Stimulated activated CD8-positive, alpha-beta memory T cell treated with anti-CD3 and anti-CD28 coated beads, Interleukin-12 subunit alpha, Interleukin-12 subunit beta, amount 100 ng/mL, for 4 hours (primary cell): ENCODE data around the gene BCS1L.
"Not testable (repeated sequence)": the region's sequence is repeated elsewhere in the genome, so short reads cannot be mapped to it uniquely, and the experiment has no call there.

Source experiments
- DNase-seq: peaks from one replicate; pipeline ENCODE4 v3.0.0-alpha.2; 2020; ENCODE audit warnings: low read depth

BCS1L gene

GRCh38 chr2:218662377-218662776 lies 2.9 kb downstream of the BCS1L start:
- DNase-seq, result no peak

- DNase-seq, result no peak
Measured at GRCh38 chr2:218662827-218663226, 3.3 kb downstream of the BCS1L start.

DNA sequence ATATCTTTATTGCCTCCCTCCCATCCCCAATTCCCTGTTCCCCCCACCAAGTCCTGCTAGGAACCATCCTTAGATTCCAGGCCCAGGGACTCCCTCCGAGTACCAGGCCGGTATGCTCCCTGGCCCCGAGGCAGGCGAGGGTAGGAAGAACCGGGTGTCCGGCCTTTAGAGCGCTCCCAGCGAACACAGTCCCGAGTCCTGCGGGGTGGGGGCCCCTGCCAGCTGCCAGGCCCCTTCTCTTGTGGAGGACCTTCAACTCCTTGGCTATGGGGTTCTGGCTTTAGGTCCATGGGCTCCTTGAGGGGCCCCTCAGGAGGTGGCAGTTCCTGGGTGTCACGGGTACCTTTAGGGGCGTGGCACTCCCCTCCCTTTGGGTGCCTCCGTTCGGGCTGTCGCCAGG lies 4.4 kb downstream of the BCS1L start:
- no peak for DNase-seq

- DNase-seq, result no peak
Measured at GRCh38 chr2:218664653-218665052, 5.2 kb downstream of the BCS1L start.

GRCh38 chr2:218671097-218671653 lies 11.7 kb downstream of the BCS1L start:
- DNase-seq, result no peak

DNA sequence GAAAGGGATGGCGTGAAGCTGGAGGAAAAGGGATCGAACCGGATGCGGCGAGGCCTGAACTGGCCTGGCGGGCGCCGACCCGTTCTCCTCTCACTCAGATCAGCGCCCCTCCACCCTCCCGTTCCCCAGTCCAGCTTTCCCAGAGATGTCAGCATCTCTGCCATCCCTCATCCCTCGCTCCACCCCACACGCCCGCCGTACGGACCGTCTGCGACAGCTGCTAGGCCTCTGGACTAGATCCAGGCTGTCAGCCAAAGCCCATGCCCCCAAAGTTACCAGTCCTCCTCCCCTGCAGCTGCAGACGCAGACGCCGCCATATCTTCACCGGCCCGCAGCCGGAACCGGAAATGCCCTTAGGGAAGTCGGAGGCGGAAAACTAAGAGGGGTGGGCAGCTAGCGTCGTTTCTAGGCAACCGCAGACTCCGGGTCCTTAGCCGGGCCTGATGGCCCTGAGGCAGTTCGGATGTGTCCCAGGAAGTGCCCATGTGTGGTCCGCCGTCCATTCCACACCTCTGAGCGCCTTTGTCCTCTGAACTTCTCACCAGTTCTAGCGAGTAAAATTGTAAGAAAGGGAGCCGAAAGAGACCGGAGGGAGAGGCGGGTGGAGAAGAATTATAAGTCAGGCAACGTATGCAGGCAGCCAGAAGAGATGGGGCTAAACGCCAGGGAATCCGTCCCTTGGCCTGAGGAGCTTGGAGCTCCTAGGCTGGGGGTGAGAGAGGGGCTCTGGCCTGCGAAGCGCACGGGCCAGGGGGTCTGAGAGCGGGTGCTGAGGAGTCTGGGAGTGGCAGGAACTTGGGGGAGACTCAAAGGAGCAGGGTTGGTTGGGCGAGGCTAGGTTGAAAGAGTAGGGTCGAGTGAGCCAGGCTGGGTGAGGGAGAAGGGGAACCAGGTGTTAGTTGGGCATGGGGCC lies 12.4 kb downstream of the BCS1L start, which contains the start of the genes RNF25 and STK36:
Gene RNF25 (minus strand): TSS at position 349 of the 913 bp plus-strand sequence. CDS start 32 bp downstream, at position 317.
Gene STK36 (plus strand): TSS at position 433 of the 913 bp plus-strand sequence. CDS start 744 bp downstream, outside the sequence.
- DNase-seq, result peak; percentile 67

GRCh38 chr2:218679119-218679518 lies 19.6 kb downstream of the BCS1L start:
- DNase-seq, result no peak

- no peak for DNase-seq
Measured at GRCh38 chr2:218680061-218680460, 20.6 kb downstream of the BCS1L start.

DNA sequence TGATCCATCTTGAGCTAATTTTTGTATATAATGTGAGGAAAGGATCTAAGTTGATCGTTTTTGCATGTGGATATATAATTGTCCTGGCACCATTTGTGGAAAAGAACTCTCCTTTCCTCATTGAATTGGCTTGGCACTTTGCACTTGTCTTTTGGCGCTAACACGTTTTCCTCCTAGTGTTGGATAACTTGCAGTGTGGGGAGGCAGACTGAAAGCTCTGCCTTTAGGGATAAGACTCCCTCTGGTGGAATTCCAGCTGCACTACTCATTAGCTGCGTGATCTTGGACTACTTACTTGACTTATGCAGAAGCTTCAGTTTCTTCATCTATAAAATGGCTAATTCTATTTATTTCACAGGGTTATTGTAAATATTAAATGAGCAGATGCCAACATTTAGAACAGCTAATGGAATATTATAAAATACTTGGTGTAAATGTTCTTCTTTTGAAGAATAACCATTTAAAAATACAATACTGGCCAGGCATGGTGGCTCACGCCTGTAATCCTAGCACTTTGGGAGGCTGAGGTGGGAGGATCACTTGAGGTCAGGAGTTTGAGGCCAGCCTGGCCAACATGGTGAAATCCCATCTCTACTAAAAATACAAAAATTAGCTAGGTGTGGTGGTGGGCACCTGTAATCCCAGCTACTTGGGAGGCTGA lies 28.0 kb downstream of the BCS1L start:
- not testable (repeated sequence) for DNase-seq

- DNase-seq, result no peak
Measured at GRCh38 chr2:218691234-218691633, 31.8 kb downstream of the BCS1L start.

- DNase-seq, result no peak
Measured at GRCh38 chr2:218694405-218695145, 35.1 kb downstream of the BCS1L start.

DNA sequence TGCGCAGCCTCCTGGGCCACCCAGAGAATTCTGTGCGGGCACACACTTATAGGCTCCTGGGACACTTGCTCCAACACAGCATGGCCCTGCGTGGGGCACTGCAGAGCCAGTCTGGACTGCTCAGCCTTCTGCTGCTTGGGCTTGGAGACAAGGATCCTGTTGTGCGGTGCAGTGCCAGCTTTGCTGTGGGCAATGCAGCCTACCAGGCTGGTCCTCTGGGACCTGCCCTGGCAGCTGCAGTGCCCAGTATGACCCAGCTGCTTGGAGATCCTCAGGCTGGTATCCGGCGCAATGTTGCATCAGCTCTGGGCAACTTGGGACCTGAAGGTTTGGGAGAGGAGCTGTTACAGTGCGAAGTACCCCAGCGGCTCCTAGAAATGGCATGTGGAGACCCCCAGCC lies 39.4 kb downstream of the BCS1L start:
- DNase-seq, result no peak

GRCh38 chr2:218701806-218702205 lies 42.3 kb downstream of the BCS1L start:
- no peak for DNase-seq

- DNase-seq, result no peak
Measured at GRCh38 chr2:218703341-218703740, 43.9 kb downstream of the BCS1L start.

DNA sequence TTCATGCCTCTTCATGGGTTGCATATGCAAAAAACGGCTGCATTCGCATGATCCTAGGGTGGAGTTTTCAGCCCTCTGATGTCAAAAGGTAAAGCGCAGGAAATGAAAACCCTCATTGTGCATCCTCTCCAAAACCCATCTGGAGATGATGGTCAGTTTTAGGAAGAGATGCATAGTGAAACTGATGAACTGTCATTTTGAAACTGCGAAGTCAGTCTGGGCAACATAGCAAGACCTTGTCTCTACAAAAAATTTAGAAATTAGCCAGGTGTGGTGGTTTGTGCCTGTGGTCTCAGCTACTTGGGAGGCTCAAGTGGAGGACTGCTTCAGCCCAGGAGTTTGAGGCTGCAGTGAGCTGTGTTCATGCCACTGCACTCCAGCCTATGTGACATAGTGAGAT lies 48.6 kb downstream of the BCS1L start:
- no peak for DNase-seq

GRCh38 chr2:218709908-218710307 lies 50.4 kb downstream of the BCS1L start:
- DNase-seq, result no peak

DNA sequence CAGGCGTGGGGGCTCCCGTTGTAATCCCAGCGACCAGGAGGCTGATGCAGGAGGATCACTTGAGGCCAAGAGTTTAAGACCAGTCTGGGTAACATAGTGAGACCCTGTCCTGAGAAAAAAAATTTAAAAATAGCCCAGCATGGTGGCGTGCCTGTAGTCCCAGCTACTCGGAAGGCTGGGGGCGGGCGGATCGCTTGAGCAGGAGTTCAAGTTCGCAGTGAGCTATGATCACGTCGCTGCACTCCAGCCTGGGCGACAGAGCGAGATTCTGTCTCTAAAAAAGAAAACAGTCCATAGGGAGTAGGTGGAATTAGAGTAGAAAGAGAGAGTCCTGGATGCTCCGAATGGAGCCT lies 50.8 kb downstream of the BCS1L start:
- DNase-seq, result no peak

DNA sequence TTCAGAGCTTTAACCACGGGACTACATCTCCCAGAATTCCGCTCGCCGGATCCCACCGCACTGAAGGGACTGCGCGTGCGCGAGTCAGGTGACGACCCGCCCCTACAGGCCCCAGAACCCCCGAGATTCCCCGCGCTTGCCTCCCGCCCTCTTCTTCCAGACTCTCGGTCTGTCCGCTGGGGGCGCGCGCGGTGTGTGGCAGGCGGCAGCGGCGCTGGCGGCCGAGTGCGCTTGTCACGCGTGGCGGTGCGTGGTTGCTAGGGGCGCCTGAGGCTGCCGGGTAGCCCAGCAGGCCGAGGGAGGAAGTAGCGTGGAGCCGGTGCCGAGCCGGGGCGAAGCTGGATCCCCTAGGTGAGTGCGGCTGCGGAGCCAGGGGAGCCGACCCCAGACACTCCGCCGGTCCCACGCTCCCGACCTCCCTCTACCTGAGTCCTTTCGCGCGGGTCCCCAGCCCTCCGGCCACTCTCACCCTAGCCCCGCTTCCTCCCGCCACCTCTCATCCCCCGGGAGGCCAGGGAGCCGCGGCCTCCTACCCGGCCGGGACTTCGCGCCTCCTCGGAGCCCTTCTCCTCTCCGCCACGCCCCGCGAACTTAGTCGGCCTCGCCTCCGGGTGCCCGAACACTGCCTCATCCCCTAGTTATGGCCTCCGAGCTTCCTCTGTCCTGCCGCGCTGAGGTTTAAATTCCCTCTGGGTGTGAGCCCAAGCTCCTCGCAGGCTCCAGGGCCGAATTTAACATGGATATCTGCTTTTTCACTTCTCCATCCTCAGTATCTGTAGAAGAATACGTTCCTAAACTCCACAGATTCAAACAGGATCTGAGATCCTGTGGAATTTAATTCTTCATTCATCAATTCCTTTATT lies 51.4 kb downstream of the BCS1L start, which contains the start of gene TTLL4:
Gene TTLL4 (plus strand): TSS at position 149 of the 863 bp plus-strand sequence. CDS start 26,842 bp downstream, outside the sequence.
- DNase-seq, result peak; percentile 97

DNA sequence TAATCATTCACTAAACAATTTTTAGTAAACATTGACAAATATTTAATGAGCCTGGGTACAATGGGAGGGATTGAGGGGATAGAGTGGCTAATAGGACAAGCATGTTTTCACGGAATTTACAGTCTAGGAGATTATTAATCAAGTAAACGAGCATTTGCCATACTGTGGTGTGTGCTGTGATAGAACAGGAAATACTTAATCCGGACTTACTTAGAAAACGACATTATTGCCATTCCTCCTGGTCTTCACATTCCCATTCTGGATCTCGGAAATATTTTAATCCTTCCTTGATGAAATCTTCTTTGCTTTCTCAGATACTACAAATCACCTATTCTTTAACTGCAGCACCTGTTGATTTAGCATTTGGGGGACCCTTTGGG lies 52.1 kb downstream of the BCS1L start:
- DNase-seq, result no peak
